SH-SY5Y (cell line): ENCODE data around the gene SH3D19.

ENCODE experiments used
- GATA2 ChIP-seq: IDR thresholded peaks from 2 replicates; pipeline ENCODE4 v1.6.1; 2011; ENCODE audit warnings: mild to moderate bottlenecking, low read depth, low read length
- GATA3 ChIP-seq: IDR thresholded peaks from 2 replicates; pipeline ENCODE4 v1.6.1; 2011; ENCODE audit warnings: low read depth, mild to moderate bottlenecking, low read length, moderate library complexity

DNA sequence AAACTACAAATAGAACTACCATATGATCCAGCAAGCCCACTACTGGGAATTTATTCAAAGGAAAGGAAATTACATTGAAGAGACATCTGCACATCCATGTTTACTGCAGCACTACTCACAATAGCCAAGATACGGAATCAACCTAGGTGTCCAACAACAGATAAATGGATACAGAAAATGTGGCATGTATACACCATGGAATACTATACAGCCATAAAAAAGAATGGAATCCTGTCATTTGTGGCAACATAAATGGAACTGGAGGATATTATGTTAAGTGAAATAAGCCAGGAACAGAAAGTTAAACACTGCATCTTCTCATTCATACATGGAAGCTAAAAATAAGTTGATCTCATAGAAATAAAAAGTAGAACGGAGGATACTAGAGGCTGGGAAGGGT is 167.9 kb downstream of the SH3D19 start:
- TF ChIP-seq GATA2 (no peak), GATA3 (no peak)
